Endothelial cell of umbilical vein (primary cell): Measurements from ENCODE around the gene BRAT1. TPM values are rescaled to one million over a fixed set of nuclear protein-coding genes. Genes with fewer than 3 reads are reported as not detected.
A peak's percentile ranks its signal among the peaks of the same experiment; 100 is the strongest.
"Not testable (repeated sequence)": the region's sequence is repeated elsewhere in the genome, so short reads cannot be mapped to it uniquely, and the experiment has no call there.

ENCODE experiments used
- BruUV-seq: library from RNA; stranded (reverse); fragments of 400-500 nt; replicated peaks from 2 replicates; lab custom pipeline; 2021; lab: Mats Ljungman, UMichigan
- CTCF ChIA-PET: fragments of 300-600, 350-600 bp; sonication (Branson Sonifier 250); formaldehyde crosslinking; loops from one replicate; lab custom pipeline; 2021; ENCODE audit warnings: antibody characterized with exemption, inconsistent platforms; lab: Charles Lee
- POLR2A ChIA-PET: fragments of 300-600, 350-600 bp; sonication (Branson Sonifier 250); formaldehyde crosslinking; loops from one replicate; lab custom pipeline; 2021; ENCODE audit warnings: antibody characterized with exemption, inconsistent platforms; lab: Charles Lee
- DNase-seq: peaks from one replicate; pipeline ENCODE4 v3.0.0-alpha.2; 2011; ENCODE audit warnings: low read depth, low spot score
- FAIRE-seq: peaks from 2 replicates; lab custom pipeline; 2011; peaks lifted over from hg19 to GRCh38; lab: Jason Lieb, UNC
- H2AFZ ChIP-seq: 2 replicates; pipeline ENCODE4 v1.6.0; 2012; ENCODE audit warnings: low read depth, low read length, control low read depth, inconsistent platforms
- H3K27ac ChIP-seq: 2 replicates; pipeline ENCODE4 v1.5.1; 2011; ENCODE audit warnings: low read depth, mild to moderate bottlenecking, control low read depth, low read length, moderate library complexity; ENCODE audit not compliant: insufficient read depth
- H3K27me3 ChIP-seq, 2 experiments: 2 replicates each; pipeline versions ENCODE4 v1.6.0 to v1.6.1; 2011; ENCODE audit warnings: low read length in 2 of 2, mixed read lengths in 1 of 2; ENCODE audit not compliant: control insufficient read depth in 2 of 2, insufficient read depth in 2 of 2
- H3K36me3 ChIP-seq, 2 experiments: 2 replicates in 1 of 2; 3 replicates in 1 of 2; pipeline ENCODE4 v1.5.1; 2011; ENCODE audit warnings: low read length in 2 of 2, mild to moderate bottlenecking in 1 of 2, moderate library complexity in 1 of 2; ENCODE audit not compliant: control insufficient read depth in 2 of 2, insufficient read depth in 2 of 2; ENCODE audit errors: extremely low read depth in 1 of 2
- H3K4me1 ChIP-seq: 3 replicates; pipeline ENCODE4 v1.5.1; 2011; ENCODE audit warnings: mild to moderate bottlenecking, low read length; ENCODE audit not compliant: control insufficient read depth, insufficient read depth; ENCODE audit errors: extremely low read depth
- H3K4me2 ChIP-seq: 2 replicates; pipeline ENCODE4 v1.6.1; 2011; ENCODE audit warnings: low read length, control low read depth, mixed read lengths; ENCODE audit not compliant: insufficient read depth
- H3K4me3 ChIP-seq, 3 experiments: fragments of 200-600 bp in 1 of 3; sonication (generic), shearing (Covaris generic) in 1 of 3; replicated peaks in 1 of 3; 2 replicates each; pipeline ENCODE4 v1.5.1; 2011 to 2016; ENCODE audit warnings: control low read depth in 3 of 3, low read length in 3 of 3, mild to moderate bottlenecking in 2 of 3, inconsistent platforms in 1 of 3, low read depth in 1 of 3, moderate library complexity in 1 of 3; ENCODE audit not compliant: insufficient read depth in 1 of 3
- H3K79me2 ChIP-seq: 2 replicates; pipeline ENCODE4 v1.6.0; 2012; ENCODE audit warnings: low read length, inconsistent platforms; ENCODE audit not compliant: control insufficient read depth, insufficient read depth
- H3K9ac ChIP-seq: replicated peaks from 2 replicates; pipeline ENCODE3; 2011; ENCODE audit warnings: low read length, control low read depth; ENCODE audit not compliant: insufficient read depth; ENCODE audit errors: extremely low read depth
- H3K9me1 ChIP-seq: replicated peaks from 3 replicates; pipeline ENCODE4 v1.6.0; 2011; ENCODE audit warnings: mild to moderate bottlenecking, low read length; ENCODE audit not compliant: control insufficient read depth, insufficient read depth; ENCODE audit errors: extremely low read depth
- H3K9me3 ChIP-seq: replicated peaks from 2 replicates; pipeline ENCODE4 v1.5.1; 2012; ENCODE audit warnings: low read length, inconsistent platforms; ENCODE audit not compliant: control insufficient read depth, insufficient read depth
- H4K20me1 ChIP-seq: replicated peaks from 2 replicates; pipeline ENCODE3; 2011; ENCODE audit warnings: mild to moderate bottlenecking, low read length; ENCODE audit not compliant: control insufficient read depth, insufficient read depth; ENCODE audit errors: extremely low read depth
- FOS ChIP-seq: IDR thresholded peaks from 2 replicates; pipeline ENCODE4 v1.6.1; 2011; ENCODE audit warnings: mild to moderate bottlenecking, low read length, moderate library complexity, borderline replicate concordance; ENCODE audit not compliant: insufficient read depth
- JUN ChIP-seq: IDR thresholded peaks from 2 replicates; pipeline ENCODE4 v1.6.1; 2011; ENCODE audit warnings: borderline replicate concordance, low read depth; ENCODE audit not compliant: insufficient read length, insufficient read depth
- MYC ChIP-seq: IDR thresholded peaks from one replicate; pipeline ENCODE4 v1.6.1; 2011; ENCODE audit warnings: mild to moderate bottlenecking, low read depth, low read length
- dilution Hi-C: fragments of 300-500 bp; cut with MboI; formaldehyde crosslinking; loops from one replicate; pipeline ENCODE4 v1.15.0; 2019; ENCODE audit warnings: low sequenced_read_pairs; ENCODE audit not compliant: extremely low pct_ligation_motif_present
- intact Hi-C: fragments of 100-400 bp; cut with micrococcal nuclease; formaldehyde crosslinking; loops from one replicate; pipeline ENCODE4 v1.10.0; 2022
- polyA plus RNA-seq, 4 experiments: library from polyadenylated mRNA; depleted of rRNA in 3 of 4; stranded (reverse) in 3 of 4; unstranded in 1 of 4; fragments of >200 nt; gene quantifications; 2 replicates each; pipeline versions ENCODE4 v1.2.1 to v1.2.3, GENCODE V29; 2011 to 2012; ENCODE audit warnings: missing spikeins in 1 of 4
- total RNA-seq: library from RNA; stranded (reverse); gene quantifications from 2 replicates; pipeline ENCODE4 v1.2.3, GENCODE V29; 2021
- TF ChIP-seq, protein P1 (sequence below): IDR thresholded peaks from 2 replicates; pipeline ENCODE4 v1.6.1; 2011; ENCODE audit not compliant: insufficient read depth, insufficient read length

The BRAT1 gene
- total and polyA plus RNA-seq, 2 donors (not counting 3 experiments of a cell fraction or from before 2014, with no cell fraction given): 31.1 to 31.6 TPM

GRCh38 chr7:2537981-2538851, 17.1 kb downstream of the BRAT1 start:
- peaks cover 0 to 22% of the 10 kb centered on the region in 2 experiments for H3K36me3 ChIP-seq
- H3K9me1 ChIP-seq: no peaks in the 10 kb centered on the region
- DNase-seq (no peak), FAIRE-seq (no peak)
- TSS peak; percentile 85 for BruUV-seq
- H2AFZ ChIP-seq: no peak overlapping the region
- no peak overlapping the region for H3K4me2 ChIP-seq
- no peaks in the 10 kb centered on the region for H3K27me3 ChIP-seq
- POLR2A ChIA-PET: no interaction called here
- intact Hi-C loops (no loop called here), dilution Hi-C loops (no loop called here)
- CTCF ChIA-PET: no interaction called here
- no peaks in the 10 kb centered on the region for H4K20me1 ChIP-seq
- TF ChIP-seq JUN: no peak
- TF ChIP-seq, protein P1, sequence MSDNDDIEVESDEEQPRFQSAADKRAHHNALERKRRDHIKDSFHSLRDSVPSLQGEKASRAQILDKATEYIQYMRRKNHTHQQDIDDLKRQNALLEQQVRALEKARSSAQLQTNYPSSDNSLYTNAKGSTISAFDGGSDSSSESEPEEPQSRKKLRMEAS: no peak
- TF ChIP-seq FOS: no peak
- no peak for TF ChIP-seq MYC
- no peaks in the 10 kb centered on the region for H3K4me1 ChIP-seq
- no peak overlapping the region for H3K27ac ChIP-seq
- no peak overlapping the region for H3K4me3 ChIP-seq
- no peaks in the 10 kb centered on the region for H3K79me2 ChIP-seq
- no peak overlapping the region for H3K9ac ChIP-seq
- no peaks in the 10 kb centered on the region for H3K9me3 ChIP-seq

DNA sequence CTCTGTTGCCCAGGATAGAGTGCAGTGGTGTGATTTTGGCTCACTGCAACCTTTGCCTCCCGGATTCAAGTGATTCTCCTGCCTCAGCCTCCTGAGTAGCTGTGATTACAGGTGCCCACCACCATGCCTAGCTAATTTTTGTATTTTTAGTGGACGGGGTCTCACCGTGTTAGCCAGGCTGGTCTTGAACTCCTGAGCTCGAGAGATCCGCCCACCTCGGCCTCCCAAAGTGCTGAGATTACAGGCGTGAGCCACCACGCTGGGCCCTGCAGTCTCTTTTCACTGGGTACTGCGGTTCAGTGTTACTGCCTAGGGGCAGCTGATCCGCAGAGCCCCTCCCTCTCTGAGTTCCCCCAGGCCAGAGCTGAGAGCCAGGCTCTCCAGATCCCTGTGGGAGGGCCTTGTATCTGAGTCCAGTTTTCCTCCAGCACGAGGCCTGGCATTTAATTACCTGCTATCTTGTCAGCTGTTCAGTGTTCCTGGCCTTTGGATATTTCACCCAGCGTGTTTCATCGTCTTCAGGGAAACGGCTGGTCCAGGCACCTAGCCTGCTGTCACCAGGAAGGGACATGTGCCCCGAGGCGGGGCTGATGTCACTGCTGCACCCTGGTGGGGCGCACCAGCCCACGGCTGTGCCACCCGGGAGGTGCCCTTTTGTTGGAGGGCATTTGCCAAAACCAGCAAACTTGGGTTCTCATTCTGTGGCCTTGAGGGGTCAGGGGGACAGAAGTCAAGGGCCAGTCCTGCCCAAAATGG, 19.3 kb downstream of the BRAT1 start:
- H3K4me3 ChIP-seq, BruUV-seq, H3K9ac ChIP-seq, H3K36me3 ChIP-seq, H3K27me3 ChIP-seq, H3K27ac ChIP-seq, H3K79me2 ChIP-seq, H2AFZ ChIP-seq, intact Hi-C loops, H4K20me1 ChIP-seq, DNase-seq, H3K9me3 ChIP-seq, CTCF ChIA-PET, H3K4me1 ChIP-seq, H3K4me2 ChIP-seq, FAIRE-seq, dilution Hi-C loops, H3K9me1 ChIP-seq, POLR2A ChIA-PET: not testable (repeated sequence)

DNA sequence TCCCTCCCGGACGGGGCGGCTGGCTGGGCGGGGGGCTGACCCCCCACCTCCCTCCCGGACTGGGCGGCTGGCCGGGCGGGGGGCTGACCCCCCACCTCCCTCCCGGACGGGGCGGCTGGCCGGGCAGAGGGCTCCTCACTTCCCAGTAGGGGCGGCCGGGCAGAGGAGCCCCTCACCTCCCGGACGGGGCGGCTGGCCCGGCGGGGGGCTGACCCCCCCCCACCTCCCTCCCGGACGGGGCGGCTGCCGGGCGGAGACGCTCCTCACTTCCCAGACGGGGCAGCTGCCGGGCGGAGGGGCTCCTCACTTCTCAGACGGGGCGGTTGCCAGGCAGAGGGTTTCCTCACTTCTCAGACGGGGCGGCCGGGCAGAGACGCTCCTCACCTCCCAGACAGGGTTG, 21.1 kb downstream of the BRAT1 start:
- H3K9me3 ChIP-seq, H3K36me3 ChIP-seq, H3K79me2 ChIP-seq, dilution Hi-C loops, H3K4me2 ChIP-seq, H3K27me3 ChIP-seq, DNase-seq, CTCF ChIA-PET, H4K20me1 ChIP-seq, H3K4me3 ChIP-seq, BruUV-seq, intact Hi-C loops, FAIRE-seq, H3K9ac ChIP-seq, POLR2A ChIA-PET, H2AFZ ChIP-seq, H3K27ac ChIP-seq, H3K9me1 ChIP-seq: not testable (repeated sequence)
- H3K4me1 ChIP-seq: peaks cover 18% of the 10 kb centered on the region
